ENCODE data around the gene MCF2L2.

DNA sequence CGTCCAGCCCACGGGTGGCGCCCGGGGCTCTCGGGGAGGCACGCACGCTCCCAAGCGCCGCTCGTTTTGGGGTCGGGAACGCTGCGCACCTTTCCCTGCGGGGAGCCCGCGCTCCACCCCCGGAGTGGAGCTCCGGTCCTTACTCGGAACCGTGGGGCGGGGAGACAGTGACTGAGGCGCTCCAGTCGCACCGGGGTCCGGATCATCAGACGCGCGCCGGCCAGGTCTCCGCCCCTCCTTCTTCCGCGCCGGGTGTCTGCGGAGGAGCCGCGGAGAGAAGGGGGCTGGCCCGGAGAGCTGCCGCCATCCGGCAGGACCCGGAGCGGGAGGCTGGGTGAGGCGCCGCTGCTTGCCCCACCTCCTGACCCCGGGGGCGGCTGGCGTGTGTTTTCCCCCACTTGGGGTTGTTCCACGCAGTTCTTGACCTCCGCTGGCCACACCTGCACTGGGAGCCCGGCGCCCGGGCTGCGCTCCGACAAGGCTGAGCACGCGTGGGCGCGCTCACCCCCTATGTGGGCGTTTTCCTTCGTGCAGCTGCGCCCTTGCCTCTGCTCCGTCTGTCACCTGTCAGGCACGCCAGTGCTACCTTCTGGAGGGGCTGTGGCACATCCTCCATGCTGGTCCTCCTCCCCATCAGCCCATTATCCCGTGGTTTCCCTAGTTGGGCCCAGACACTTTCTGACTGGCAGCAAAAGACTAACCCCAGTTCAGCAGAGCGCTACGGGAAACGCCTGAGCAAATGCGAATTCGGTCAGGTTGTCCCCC lies at the start of gene MCF2L2:
- TF ChIP-seq, protein P1, sequence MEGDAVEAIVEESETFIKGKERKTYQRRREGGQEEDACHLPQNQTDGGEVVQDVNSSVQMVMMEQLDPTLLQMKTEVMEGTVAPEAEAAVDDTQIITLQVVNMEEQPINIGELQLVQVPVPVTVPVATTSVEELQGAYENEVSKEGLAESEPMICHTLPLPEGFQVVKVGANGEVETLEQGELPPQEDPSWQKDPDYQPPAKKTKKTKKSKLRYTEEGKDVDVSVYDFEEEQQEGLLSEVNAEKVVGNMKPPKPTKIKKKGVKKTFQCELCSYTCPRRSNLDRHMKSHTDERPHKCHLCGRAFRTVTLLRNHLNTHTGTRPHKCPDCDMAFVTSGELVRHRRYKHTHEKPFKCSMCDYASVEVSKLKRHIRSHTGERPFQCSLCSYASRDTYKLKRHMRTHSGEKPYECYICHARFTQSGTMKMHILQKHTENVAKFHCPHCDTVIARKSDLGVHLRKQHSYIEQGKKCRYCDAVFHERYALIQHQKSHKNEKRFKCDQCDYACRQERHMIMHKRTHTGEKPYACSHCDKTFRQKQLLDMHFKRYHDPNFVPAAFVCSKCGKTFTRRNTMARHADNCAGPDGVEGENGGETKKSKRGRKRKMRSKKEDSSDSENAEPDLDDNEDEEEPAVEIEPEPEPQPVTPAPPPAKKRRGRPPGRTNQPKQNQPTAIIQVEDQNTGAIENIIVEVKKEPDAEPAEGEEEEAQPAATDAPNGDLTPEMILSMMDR (IDR thresholded peaks at IDR 0.05), result no peak
- no peak for TF ChIP-seq EZH2 (IDR thresholded peaks at IDR 0.05; ENCODE audit: borderline replicate concordance, insufficient read depth, low read depth, low read length, poor library complexity, severe bottlenecking)

Measured in B cell (primary cell).